Daoy (cell line): ENCODE results near the gene CYP27C1. TPM values are rescaled to one million over a fixed set of nuclear protein-coding genes. Genes with fewer than 3 reads are reported as not detected.
"Not testable (repeated sequence)": the region's sequence is repeated elsewhere in the genome, so short reads cannot be mapped to it uniquely, and the experiment has no call there.

Source experiments
- DNase-seq: peaks from one replicate; pipeline ENCODE4 v3.0.0-alpha.2; 2015; ENCODE audit warnings: low read depth
- total RNA-seq: library from RNA; depleted of rRNA; stranded (reverse); fragments of >200 nt; shearing (Covaris generic); gene quantifications from 2 replicates; pipeline ENCODE4 v1.2.3, GENCODE V29; 2014

The CYP27C1 gene
- total RNA-seq, 1 experiment from 2014 or later = 0.34 TPM

DNA sequence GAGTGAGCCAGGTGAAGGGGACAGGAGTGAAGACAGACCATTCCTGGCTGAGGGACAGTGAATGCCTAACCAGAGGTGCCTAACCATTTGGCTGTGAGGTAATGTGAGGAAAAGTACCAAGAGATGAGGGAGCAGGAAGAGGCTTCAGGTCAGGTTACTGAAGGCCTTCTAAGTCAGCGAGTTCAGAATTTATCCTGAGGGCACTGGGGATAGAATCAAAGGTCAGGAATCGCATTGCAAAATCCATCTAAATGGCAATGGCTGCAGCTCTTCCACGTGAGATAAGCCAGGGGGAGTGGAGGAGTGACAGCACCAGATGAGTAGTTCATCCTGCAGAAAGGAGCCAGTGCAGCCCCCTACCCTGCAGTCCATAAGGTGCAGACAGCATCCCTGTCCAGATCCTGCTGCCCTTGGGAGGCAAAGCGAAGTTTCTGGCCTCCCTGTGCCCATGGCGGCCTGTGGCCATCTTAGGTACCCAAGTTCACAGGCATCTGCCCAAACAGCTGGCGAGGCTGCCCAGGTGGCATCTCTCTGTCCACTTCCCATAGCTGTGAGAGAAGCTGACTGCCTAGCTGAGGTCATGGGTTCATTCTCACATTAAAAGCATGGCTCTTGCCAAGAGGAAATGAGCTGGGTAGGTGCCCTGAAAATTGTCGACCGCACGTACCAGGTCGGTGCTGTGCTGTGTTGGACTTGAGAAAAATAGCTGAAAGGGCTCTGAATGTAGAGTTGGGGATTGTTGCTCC is 49.5 kb downstream of the CYP27C1 start:
- DNase-seq = no peak

- DNase-seq = no peak
Measured at GRCh38 chr2:127170021-127170420, 50.1 kb downstream of the CYP27C1 start.

DNA sequence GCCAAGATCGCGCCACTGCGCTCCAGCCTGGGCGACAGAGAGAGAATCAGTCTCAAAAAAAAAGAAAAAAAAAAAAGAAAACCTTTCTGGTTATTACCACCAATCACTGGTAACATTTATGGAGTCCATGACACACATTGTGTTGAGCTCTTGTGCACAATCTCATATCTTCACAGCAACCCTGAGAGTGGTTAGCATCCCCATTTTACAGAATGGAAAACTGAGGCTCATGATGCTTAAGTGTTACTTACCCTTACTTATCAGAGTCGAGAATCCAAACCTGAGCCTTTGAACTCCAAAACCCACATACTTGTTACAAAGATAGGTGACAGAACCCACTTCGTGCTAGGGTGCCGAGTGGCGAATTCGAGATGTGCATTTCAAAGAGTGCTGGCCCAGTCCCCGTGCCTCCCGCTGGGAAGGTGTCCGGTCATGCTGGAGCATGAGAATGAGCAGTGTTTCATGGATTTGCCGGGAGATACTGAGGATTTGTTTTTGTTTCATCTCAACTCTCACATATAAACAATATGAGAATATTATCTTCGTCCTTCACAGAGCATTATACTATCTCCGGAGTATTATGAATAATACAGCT is 50.9 kb downstream of the CYP27C1 start:
- no peak for DNase-seq

DNA sequence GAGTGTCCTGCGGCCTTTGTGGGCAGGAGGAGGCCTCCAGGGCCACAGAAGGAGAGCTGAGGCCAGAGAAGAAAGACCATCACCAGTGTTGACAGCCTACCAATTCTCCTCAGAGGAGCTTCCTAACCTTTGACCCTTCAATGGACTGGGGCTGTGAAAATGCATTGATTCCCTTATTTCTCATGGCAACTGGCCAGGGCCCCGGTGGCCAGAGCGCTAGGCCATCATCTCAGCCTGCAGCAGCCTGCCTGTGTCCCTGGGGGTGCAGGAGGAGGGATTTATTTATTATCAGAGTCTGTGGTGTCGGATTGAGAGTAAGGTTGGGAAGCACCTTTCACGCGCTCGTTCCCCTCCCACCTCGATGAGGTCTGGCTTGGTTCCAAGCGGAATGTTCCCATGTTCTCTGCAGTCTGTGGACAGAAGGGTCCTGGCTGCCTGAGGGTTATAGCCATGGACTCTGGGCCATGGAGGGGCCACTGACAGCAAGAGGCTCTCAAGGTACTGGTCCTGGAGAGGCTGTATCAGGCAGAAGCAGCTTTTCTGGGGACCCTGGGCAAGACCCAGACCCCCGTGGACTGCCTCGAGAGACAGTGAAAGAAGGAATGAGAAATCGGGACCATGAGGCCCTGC is 53.8 kb downstream of the CYP27C1 start:
- no peak for DNase-seq

DNA sequence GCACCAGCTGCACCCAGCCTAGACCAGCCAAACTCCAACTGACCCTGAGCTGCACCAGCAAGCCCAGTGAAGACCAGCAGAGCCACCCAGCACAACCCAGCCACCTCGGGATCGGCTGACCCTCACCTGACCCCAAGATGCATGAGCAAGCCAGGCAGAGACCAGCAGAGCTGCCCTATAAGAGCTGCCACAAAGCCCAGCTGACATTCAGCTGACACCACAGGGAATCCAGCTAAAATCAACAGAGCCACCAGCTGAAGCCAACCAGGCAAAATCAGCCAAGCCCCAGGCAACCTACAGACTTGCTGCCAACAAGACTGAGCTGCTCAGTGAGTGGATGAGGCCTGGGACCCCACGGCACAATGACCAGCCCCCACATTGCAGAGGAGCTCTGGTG is 54.6 kb downstream of the CYP27C1 start:
- DNase-seq = no peak

GRCh38 chr2:127164761-127165538 is 55.1 kb downstream of the CYP27C1 start:
- DNase-seq = no peak

GRCh38 chr2:127163921-127164320 is 56.2 kb downstream of the CYP27C1 start:
- no peak for DNase-seq

DNA sequence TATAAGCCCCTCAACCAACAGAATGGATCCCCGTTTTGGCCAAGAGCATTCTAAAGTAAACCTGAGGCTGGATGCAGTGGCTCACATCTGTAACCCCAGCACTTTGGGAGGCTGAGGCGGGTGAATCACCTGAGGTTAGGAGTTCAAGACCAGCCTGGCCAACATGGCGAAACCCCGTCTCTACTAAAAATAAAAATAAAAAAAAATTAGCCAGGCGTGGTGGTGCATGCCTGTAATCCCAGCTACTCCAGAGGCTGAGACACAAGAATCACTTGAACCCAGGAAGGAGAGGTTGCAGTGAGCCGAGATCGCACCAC is 57.1 kb downstream of the CYP27C1 start:
- not testable (repeated sequence) for DNase-seq

DNA sequence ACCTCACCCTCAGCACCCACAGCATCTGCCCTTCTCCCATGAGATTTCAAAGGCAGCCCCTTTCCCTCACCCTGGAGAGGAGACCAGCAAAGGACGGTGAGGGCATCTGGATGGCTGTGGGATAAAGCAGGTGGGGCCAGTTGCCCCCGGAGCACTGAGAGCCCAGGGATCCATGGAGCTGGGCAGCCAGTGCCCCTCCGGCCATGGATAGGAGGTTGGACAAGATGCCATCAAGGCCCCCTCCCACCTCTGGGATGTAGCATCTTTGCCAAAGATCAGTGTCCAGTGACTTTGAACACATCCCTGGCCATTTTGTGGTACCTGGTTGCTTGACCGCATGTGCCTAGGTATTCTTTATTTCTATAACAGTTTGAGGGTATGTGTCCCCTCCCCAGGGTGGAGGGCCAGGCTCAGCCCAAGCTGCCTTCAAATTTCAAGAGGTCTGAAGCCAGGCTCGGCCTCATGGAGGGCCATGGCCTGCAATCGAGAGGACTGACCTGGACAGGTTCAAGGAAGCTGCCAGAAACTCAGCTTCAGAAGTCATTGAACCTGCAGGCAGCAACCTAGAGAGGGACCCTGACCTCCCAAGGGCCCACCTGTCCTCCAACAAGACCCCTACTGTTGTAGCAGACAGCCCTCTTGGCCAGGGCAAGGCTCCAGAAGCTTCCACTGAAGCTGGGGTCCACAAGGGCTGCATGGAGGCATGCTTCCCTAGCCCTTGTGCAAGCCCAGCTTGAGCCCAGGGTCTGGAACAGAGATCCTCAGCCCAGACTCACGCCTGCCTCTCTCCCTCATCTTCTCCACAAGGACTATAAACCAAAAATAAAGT is 57.6 kb downstream of the CYP27C1 start:
- DNase-seq = no peak

DNA sequence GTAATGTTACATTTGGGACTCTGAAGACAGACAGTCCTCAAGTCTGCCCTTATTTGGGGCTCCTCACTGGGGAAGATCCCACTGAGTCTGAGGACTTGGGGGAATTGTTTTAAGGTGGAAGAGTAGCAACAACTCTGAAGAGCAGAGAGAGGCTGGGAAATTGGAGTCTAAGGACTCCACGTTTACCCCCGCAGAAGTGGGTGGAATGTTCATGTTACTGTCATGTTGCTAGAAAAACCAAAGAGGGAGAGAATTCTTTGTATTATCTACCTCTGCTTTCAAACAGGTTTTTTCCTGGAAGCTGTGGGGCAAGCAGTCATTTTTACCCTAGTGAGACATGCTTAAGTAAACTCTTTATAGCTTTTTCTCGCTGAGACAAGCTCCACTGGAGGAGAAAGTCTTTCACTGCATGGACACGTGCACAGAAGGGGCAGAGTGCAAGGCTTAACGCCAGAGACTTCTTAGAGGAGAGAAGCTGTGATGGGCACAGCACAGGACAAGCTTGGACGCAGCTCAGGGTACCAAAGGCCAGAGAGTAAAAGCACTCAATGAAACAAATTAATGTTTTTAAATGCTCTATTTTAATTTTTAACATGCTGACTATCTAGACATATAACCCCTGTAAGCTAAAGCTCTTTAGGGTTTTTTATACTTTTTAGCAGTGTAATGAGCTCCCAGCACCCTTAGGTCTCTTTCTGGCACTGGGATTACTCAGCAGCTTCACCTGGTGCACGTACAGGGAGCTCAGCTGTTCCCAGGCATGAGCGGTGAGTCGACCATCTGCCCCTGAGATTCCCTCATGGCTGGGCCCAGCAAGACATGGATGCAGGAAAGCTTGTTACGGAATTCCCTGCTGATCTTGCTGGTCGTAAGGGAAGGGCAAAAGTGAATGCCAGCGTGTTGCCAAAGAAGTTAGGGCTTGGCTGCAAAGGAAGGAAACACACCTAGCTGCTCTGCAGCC is 58.6 kb downstream of the CYP27C1 start:
- no peak for DNase-seq

GRCh38 chr2:127160676-127161075 is 59.4 kb downstream of the CYP27C1 start:
- no peak for DNase-seq

- DNase-seq = no peak
Measured at GRCh38 chr2:127159543-127159942, 60.6 kb downstream of the CYP27C1 start.

DNA sequence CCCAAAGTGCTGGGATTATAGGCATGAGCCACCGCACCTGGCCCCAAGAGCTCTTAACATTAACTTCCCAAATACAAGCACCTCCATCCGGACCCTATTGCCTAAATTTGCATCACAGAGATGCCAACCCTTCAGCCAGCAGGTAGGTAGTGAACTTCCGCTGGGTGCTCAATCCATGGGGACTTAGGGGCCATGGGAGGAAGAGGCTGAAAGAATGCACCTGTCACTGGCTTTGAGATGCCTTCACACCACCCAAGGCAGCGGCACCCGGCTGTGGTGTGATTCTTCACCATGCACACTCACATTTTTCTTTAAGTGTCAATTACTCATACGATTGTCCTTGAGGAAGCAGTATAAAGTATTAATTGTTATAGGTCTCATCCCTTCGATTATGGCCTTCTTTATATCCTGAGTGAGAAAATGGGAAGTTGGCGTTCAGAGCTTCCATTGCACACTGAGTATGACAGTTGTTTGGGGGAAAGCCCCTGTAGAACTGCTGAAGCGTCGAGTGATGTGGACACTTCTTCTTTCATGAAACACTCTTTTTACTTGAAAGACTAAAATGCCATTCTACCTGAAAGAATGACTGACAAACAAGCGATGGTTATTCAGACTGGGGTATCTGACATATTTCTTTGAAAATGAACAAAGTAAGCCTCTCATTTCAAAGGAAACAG is 61.3 kb downstream of the CYP27C1 start:
- DNase-seq = no peak

- no peak for DNase-seq
Measured at GRCh38 chr2:127157651-127158485, 62.2 kb downstream of the CYP27C1 start.

DNA sequence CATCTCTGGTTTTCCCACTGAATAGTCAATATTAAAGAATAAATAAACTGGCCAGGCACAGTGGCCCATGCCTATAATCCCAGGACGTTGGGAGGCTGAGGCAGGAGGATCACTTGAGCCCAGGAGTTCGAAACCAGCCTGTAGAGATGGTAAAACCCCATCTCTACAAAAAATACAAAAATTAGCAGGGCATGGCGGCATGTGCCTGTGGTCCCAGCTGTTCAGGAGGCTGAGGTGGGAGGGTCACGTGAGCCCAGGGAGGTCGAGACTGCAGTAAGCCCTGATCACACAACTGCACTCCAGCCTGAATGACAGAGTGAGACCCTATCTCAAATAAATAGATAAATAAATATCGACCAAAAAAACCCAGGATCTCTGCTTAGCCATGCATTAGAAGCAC is 63.0 kb downstream of the CYP27C1 start:
- DNase-seq = no peak

GRCh38 chr2:127155947-127156346 is 64.2 kb downstream of the CYP27C1 start:
- DNase-seq = no peak

GRCh38 chr2:127155028-127155581 is 65.0 kb downstream of the CYP27C1 start:
- peak; percentile 30 for DNase-seq

- no peak for DNase-seq
Measured at GRCh38 chr2:127154396-127154795, 65.7 kb downstream of the CYP27C1 start.
